Measurements from ENCODE around the gene CHST6.
"Not testable (repeated sequence)": the region's sequence is repeated elsewhere in the genome, so short reads cannot be mapped to it uniquely, and the experiment has no call there.

CHST6 gene

DNA sequence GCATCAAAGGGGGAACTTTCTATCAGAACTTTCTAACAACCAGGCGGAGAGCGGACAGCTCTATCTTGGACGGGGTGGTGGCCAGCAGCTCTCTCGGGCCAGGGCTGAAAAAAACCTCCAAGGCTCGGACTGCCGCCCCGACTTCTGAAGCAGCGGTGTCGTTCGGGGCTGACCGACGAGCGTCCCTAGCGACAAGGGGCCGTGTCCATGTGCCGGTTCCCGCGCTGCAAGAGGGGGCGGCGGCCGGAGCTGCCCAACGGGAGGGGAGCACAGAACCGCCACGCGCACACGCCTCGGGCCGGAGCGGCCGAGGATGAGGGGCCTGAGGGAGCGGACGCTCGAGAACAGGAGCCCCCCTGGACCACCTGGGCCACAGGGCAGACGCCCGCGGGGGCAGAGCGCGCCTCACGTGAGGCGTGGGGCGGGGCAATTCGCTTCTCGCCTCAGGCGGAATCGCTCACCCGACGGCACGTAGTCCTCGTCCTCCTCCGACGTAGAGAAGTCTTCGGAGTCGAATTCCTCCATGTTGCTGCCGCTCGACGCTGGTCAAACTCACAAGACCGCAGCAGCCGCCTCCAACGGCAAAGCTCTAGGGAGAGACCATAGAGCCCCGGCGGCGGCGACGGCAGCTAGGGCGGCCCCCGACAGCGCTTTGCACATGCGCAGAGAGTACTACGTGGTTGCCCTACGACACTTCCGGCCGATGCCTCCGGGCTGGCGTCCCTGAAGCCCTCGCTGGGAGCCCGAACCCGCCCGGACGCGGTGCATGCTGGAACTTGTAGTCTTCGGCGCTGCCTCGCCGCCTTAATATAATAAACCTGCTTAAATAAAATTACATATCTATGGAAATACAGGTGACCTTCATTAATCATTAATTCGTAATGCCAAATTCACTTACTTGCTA, 62.2 kb downstream of the CHST6 start, which contains the start of gene CFDP1:
TSS of gene CFDP1 (minus strand) at position 676 of the 904 bp plus-strand sequence. CDS start at position 525, 151 bp downstream.
- DNase-seq: peak; percentile 86

DNA sequence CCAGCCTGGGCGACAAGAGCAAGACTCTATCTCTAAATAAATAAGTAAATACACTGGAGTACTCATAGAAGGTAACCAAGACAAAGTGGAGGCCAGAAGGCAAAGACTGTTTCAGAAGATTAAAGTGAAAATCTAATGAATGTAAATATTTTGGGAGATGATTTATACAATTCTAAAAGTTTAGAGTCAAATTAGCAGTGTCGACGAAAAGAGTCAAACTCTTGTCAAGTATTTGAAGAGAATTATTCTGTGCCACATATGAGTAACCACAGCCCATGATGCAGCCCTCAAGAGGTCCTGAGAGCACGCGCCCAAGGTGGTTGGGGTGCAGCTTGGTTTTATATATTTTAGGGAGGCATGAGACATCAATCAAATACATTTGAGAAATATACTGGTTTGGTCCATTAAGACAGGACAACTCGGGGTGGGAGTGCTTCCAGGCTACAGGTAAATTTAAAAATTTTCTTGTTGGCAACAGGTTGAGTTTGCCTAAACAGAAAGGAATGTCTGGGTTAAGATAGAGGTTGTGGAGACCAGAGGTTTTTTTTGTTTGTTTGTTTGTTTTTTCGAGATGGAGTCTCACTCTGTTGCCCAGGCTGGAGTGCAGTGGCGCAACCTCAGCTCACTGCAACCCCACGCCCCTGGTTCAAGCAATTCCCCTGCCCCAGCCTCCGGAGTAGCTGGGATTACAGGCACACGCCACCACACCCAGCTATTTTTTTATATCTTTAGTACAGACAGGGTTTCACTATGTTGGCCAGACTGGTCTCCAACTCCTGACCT, 65.4 kb downstream of the CHST6 start:
- DNase-seq: no peak

GRCh38 chr16:75426524-75426923, 68.7 kb downstream of the CHST6 start:
- DNase-seq: not testable (repeated sequence)

DNA sequence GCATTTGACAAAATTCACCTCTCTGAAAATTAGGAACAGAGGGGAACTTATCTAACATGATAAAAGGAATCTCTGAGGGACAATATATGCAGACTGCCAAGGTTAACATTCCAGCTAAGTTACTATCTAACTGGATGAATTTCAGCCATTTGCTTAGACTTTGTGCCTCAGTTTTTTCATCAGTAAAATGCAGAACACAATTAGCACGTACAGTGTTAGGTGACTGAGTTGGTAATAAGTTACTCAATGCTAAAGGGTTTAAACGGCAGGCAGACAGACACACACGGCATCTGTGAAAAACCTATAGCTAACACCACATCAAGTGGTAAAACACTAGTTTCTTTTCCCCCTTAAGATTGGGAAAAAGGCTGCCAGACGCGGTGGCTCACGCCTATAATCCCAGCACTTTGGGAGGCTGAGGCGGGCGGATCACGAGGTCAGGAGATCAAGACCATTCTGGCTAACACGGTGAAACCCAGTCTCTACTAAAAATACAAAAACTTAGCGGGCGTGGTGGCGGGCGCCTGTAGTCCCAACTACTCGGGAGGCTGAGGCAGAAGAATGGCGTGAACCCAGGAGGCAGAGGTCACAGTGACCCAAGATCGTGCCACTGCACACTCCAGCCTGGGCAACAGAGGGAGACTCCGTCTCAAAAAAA, 71.0 kb downstream of the CHST6 start:
- DNase-seq: not testable (repeated sequence)

DNA sequence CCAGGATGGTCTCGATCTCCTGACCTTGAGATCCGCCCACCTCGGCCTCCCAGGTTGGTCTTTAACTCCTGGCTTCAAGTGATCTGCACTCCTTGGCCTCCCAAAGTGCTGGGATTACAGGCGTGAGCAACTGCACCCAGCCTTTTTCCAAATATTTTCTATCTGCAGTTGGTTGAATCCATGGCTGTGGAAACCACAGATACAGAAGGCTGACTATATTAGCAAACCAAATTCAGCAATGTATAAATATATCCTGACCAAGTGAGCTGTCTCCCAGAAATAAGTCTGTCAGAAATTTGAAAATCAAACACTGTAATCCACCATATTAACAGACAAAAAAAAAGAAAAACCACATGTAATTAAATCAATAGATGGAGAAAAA, 71.5 kb downstream of the CHST6 start:
- peak; percentile 64 for DNase-seq

Measured in NCI-H526 treated with DMSO at 0.1 percent for 48 hours (cell line).